Measurements from ENCODE around the gene TMEM123.
"Not testable (repeated sequence)": the region's sequence is repeated elsewhere in the genome, so short reads cannot be mapped to it uniquely, and the experiment has no call there.

The TMEM123 gene

DNA sequence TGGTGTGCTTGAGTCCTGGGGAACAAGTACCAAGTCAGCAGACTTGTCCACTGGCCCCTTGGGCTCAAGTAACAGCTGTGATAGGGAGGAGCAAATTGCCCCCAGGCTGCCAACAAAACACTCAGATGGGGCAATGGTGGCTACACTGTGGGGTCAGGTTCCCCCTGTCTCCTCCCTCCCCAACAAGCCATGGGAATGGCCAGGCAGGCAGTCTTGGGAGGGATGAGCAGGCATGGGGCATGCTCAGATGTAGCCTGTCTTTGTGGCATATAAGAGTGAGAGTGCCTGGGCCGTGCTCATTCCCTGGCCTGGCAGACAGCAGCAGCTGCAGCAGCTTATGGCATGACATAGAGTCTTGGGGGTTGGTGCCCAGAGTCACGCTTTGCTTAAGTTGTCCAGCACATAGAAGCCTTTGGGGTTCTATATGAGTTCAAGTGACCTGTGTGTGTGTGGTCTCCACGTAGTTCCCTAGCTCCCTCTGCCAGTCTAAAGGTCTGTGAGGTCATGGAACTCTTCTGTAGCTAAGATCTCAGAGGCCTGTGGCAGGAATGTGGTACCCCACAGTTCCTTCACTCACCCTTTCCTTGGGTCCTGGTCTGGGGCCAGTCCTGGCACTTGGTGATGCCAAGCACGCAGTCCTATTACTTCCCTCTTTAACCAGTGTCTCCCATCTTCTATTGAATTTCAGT is 60.9 kb downstream of the TMEM123 start:
- DNase-seq (ENCODE audit: low read depth) = no peak

DNA sequence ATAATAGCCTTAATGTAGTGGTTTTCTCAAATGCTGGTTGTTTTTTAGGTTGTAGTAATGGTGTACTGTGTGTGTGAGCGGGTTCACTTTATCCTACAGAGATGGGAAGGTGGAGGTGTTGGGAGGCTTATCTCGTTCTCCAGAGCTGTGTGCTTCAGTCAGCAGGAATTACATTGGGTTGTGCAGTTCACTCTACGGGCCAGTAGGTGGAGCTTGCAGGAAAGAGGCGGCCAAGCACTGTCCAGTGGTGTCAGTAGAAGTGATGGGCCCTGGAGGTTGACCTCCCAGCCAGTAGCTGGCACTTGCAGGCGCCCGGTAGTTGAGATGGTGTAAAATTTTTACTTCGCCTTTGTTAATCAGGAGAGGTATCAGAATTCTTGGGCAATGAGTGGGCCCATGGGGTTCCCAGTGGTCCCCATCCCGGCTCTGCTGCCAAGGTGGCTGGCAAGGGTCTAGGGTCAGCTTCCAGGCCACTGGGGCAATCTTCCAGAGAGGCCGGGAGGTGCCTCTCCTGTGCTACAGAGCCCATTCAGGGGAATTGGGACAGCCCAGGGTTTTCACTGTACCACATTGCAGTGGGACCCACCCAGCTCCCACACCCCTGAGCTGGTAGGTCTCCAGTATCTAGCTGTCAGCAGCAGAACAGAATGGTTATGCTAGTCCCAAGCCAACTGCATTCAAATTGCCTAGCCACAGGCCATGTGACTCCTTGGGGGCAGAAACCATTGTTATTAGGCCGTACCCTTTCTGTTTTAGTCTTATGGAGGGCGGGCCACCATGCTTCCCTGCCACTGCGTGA is 61.7 kb downstream of the TMEM123 start:
- peak; percentile 34 for DNase-seq (ENCODE audit: low read depth)

DNA sequence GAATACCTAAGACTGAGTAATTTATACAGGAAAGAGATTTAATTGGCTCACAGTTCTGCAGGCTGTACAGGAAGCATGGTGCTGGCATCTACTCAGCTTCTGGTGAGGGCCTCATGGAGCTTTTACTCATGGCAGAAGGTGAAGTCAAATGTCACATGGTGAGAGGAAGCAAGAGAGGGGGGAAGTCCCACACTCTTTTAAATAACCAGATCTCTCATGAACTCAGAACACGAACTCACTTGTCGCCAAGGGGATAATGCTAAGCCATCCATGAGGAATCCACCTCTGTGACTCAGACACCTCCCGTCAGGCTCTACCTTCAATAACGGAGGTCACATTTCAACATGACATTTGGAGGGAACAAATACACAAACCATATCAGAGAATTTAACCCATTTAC is 63.3 kb downstream of the TMEM123 start:
- no peak for DNase-seq (ENCODE audit: low read depth)

DNA sequence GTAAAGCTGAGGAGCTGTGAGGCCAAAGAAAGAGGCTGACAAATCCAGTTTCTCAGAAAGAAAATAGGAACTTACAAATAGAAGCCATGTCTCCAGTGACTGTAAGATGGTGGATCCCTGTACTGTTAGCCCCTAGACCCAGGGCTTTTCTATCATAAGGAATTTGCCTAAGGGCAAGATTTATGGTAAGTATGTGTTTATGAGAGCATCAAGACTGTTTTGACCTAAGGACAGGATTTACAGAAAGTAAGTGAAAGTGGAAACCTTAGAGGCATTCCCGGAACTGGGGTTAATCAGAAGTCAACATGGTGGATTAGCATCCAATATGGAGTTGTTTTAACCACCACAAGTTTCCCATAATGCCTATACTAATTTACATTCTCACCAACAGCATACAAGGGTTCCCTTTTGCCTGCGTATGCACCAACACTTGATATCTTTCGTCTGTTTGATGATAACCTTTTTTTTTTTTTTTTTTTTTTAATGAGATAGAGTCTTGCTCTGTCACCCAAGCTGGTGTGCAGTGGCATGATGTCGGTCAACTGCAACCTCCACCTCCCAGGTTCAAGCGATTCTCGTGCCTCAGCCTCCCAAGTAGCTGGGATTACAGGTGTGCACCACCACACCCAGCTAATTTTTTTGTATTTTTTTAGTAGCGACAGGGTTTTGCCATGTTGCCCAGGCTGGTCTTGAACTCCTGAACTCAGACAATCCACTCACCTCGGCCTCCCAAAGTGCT is 65.4 kb downstream of the TMEM123 start:
- DNase-seq (ENCODE audit: low read depth) = no peak

DNA sequence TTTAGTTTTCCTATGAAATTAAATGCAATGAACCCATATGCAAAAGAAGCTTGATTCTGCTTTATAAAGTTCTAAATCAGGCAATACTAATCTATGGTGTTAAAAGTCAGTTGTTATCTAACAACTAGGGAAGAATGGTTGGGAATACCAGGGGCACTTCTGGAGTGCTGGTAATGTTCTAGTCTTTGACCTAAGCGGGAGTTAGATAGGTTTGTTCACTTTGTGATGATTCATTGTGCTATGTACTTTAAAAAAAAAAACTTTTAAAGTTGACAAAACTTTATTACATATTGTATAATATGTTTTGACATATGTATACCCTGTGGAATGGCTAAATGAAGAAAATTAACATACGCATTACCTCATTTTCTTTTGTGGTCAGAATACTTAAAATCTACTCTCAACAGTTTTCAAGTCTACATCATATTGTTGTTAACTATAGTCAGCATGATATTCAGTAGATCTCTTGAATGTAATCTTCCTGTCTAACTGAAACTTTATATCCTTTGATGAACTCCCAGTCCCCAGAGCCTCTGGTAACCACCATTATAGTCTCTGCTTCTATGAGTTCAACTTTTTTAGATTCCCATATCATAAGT is 66.3 kb downstream of the TMEM123 start:
- DNase-seq (ENCODE audit: low read depth) = no peak

DNA sequence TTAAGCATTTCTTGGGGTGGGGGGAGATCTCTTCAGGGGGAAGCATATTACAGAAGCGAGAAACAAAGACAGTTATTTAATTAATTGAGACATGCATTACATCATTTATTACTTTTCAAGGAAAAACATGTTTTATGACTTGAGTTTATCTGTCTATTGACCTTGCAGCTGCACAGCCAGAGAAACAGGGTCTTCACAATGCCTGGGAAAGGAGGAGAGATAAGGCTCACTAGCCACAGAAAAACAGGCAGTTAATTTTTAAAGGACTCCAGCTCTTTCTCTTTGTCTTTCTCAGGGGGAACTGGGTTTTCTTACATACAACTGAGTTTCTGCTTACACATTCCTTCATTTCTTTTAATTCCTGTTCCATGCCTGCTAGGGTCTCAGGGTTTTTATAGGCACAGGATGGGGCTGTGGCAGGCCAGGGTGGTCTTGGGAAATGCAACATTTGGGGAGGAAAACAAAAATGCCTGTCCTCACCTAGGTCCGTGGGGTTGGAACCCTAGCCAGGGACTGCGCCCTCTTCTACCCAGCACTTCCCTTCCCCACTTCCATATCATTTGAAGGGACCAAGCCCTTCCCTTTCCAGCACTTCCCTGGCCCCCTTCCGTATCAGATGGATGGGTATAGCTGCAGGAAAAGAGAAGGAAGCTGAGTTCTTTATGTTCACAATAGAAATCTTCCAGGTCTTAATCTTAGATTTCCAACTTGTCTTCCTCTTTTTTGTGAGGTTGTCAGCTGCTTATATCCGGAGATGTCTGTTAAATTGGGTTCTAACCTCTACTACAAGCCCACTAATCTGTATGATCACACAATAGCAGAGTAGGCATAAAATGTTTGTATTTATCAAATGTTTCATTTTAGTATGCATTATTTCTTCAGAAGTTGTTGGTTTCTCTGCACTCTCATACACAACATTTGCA is 67.2 kb downstream of the TMEM123 start:
- no peak for DNase-seq (ENCODE audit: low read depth)

DNA sequence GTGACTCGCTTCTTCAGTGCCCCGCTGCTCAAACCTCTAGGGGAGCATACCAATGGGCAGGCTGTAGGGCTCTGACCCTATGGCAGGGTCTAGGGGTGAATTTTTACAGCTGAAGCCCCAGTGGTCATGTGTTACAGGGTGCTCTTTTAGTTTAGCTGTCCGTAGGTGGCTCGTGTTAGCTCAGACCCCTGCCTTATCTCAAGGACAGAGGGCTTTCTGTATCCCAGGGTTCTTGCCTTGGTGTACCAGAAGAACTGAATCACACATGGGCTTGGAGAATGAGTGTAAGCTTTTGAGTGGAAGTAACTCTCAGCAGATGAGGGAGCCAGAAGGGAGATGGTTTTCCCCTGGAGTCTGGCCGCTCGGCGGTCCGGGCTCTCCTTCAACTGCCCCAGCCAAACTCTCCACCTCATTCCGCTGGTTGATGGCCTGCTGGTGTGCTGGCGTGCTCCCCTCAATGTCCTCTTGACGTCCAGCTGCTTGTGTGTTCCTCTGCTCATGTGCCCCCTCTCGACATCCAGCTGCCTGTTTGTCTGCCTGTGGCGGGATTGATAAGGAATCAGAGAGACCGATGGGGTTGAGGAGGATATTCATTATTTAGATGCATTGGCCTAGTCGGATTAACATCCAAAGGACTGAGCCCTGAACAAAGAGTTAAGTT is 68.0 kb downstream of the TMEM123 start:
- no peak for DNase-seq (ENCODE audit: low read depth)

DNA sequence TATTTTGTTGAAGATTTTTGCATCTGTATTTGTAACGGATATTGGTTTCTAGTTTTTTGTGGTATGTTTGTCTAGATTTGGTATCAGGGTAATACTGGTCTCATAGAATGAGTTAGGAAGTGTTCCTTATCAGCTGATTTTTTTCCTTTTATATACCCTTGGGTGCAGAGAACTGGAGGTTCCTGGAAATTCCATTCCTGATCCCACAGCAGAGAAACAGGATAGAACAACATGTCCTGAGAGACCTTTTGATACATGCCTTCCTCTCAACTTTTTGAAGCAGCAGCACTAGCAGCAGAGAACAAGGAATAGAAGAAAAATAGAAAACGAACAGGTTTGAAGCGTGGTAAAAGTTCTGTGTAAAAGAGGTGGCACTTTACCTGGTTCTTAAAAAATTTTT is 68.7 kb downstream of the TMEM123 start:
- DNase-seq (ENCODE audit: low read depth) = no peak

DNA sequence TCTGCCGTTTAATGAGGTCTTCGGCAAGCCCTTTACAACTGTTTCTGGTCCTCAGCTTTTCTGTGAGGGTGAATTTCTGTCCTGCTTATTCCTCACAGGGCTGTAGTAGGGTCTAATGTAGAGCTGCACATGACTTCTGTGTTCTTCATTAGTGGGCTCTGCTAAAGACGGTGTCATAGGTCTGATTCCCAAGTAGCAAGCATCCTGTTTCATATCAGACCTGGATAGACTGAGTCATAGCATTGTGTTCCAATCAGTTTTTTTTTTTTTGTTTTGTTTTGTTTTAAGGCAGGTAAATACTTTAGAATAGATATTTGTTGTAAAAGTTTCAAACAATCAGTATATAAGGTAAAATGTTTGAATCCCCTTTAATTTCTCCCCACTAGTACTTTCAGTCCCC is 70.2 kb downstream of the TMEM123 start:
- no peak for DNase-seq (ENCODE audit: low read depth)

DNA sequence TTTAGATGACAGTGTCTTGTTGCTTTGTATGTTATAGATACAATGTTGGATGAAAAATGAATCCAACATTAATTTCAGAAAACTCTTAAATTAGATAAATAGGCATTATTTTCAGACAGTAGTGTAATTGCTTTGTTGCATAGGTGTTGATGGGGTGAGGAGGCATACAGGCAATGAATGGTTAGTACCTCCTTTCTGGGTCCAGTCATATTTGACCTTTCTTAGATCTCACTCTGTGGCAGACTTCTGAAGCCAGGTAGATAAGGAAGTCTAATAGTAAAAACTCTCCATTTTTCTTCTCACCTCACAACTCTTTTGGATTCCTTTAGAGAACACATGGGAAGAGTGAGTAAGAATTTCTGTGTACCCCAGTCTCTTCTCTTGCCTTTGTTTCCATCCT is 73.7 kb downstream of the TMEM123 start:
- DNase-seq (ENCODE audit: low read depth) = no peak

DNA sequence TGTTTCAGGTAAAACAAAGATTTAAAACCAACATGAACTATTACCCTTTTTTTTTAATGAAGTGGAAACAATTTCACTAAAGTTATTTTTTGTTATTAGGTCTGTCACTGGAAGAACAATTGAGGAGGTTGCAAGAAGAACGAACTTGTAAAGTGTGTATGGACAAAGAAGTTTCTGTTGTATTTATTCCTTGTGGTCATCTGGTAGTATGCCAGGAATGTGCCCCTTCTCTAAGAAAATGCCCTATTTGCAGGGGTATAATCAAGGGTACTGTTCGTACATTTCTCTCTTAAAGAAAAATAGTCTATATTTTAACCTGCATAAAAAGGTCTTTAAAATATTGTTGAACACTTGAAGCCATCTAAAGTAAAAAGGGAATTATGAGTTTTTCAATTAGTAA is 74.7 kb downstream of the TMEM123 start:
- no peak for DNase-seq (ENCODE audit: low read depth)

DNA sequence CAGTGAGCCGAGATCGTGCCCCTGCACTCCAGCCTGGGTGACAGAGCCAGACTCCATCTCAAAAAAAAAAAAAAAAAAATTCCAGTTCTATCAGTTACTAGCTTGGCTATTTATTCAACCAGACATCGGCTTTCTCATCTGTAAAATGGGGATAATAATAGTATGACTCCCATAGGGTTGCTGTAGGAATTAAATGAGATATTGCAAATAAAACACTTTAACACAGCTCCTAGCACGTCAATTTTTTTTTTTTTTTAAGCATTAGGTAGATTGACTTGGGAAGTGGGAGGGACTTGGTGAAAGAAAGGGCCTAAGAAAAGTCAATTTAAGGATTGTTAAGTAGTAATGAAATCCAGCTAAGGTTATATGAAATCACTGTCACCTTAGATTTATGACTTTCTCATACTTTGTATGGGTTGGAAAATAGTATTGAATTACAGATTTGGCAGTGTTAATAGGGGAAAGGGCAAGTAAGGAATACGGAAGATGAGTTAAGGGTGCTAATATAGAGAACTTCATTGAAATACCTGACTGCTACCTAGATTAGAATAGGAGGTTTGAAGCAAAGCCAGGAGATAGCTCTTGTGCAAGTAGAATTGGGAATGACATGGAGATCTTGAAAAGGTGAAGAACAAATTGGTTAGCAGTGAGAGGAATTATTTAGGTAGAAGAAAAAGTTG is 76.7 kb downstream of the TMEM123 start:
- no peak for DNase-seq (ENCODE audit: low read depth)

DNA sequence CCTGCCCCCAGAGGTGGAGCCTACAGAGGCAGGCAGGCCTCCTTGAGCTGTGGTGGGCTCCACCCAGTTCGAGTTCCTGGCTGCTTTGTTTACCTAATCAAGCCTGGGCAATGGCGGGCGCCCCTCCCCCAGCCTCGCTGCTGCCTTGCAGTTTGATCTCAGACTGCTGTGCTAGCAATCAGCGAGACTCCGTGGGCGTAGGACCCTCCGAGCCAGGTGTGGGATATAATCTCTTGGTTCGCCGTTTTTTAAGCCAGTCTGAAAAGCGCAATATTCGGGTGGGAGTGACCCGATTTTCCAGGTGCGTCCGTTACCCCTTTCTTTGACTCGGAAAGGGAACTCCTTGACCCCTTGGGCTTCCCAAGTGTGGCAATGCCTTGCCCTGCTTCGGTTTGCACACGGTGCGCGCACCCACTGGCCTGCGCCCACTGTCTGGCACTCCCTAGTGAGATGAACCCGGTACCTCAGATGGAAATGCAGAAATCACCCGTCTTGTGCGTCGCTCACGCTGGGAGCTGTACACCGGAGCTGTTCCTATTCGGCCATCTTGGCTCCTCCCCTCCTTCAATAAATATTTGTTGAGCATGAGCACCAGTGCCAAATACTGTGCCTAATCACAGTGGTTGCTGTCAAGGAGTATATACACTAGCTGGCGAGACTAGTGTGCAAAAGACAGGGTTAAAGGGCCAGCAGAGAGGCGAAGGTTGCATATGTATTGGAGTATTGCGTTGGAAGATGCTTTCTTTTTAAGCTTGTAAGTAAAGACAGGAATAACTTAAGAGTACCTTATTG is 77.7 kb downstream of the TMEM123 start:
- not testable (repeated sequence) for DNase-seq (ENCODE audit: low read depth)

DNA sequence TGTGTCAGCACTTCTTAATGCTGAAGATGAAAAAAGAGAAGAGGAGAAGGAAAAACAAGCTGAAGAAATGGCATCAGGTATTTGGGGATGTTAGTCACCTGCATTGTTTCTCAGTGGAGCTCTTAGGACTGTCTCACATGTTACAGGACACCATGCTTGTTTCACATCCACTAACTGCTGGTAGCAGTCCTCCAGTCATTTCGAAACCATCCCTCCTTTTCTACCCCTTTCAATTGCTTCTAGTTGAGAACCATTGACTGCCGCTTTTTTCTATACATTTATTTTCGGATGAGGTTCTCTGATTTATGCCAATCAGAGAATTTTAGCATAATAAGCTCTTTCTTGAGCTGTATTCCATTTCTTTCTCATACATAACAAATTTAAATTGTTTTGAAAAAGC is 84.1 kb downstream of the TMEM123 start:
- DNase-seq (ENCODE audit: low read depth) = no peak

DNA sequence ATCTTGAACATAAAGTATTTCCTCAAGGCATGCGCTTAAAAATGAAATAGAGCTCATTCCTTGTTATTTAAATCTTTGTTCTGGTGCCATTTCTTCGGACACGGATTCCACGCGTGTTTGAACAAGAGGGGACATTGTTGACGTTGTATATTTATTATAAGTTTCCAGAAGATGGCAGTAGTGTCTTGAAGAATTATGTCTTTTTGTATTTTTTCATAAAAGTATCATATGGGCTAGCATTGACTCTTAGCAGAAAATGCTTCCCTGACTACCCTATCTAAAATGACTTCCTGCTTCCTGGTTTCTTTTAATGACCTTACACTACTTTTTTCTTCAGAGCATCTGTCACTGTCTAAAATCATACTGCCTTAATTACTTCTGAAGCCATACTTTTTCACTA is 85.2 kb downstream of the TMEM123 start:
- DNase-seq (ENCODE audit: low read depth) = no peak

DNA sequence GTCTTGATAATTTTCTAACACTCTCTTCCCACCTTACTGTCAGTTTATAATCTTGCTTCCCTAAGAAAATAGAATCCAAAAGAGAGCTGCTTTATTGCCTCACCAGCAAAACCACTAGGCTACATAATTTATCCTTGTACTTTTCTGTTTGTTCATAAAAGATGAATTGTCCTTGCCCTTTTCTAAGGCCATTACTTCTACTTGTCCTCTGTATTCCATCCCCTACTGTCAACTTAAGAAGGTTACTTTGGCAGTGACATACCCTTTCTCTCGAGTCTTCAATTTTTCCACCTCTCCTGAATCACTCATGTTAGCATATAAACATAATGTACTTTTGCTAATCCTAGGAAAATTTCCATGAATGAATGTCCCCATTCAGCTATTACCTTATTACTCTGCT is 87.6 kb downstream of the TMEM123 start:
- DNase-seq (ENCODE audit: low read depth) = no peak

DNA sequence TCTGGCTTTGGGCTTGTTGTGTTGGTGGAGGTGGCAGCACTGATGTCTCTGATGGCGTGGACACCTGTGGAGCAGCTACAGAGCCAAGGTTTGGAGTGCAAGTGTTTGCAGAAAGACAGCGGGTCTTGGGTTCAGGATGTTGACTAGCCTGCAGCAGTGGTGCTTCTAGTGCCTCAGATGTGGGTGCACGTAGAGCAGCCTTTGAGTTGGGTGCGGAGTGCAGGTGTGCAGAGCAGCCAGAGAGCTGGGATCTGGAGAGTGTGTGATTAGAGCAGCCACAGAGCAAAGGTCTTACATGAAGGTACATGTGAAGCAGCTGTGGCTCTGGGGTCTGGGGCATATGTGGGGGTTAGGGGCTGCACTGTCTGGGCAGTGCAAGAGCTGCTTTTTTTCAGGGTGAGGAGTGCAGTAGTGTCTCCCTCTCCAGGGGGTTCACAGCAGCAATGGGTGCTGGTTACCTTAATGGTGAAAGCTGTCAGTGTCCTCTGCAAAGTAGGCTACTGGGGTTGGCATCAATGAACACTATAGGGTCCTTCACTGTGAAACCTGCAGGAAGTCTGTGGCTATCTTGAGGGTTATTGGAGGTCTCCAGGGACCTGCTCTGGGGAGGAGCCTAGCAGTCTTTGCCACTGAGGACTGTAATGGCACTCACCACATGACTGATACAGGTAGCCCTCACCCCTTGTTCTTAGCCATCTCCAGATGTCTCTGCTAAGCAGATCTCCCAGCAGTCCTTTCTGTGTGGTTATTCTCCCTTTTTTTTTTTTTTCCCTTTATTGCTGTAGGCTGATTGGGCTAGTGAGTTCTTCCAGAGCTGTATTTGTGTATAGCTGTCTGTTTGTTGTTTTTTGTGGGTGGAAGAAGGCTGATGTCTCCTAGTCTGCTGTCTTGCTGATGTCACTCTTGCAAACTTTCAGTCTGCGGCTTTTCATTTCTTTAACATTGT is 91.2 kb downstream of the TMEM123 start:
- no peak for DNase-seq (ENCODE audit: low read depth)

DNA sequence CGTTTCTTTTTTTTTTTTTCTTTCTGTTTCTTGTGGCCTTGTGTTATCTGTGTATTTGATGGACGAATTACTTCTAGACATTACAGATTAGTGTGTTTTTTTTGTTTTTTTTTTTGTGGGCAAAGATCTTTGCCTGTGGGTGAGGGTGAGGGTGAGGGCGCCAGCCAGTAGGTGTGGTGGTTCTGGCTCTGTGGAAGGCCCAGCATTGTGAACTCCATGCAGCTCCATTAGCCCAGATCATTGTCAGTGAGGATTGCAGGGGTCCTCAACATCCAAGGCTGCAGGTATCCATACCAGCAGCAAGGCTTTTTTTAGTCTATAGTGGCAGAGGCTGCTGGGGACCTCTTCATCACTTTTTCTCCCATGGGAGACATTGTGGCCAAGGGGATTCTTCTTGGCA is 91.9 kb downstream of the TMEM123 start:
- no peak for DNase-seq (ENCODE audit: low read depth)
